Neural cell (in vitro differentiated cells): Measurements from ENCODE around the gene RERE. TPM values are rescaled to one million over a fixed set of nuclear protein-coding genes. Genes with fewer than 3 reads are reported as not detected.

ENCODE experiments used
- H2AFZ ChIP-seq: fragments of 200-600, 300-800 bp; sonication (generic), shearing (Covaris generic); 2 replicates; pipeline ENCODE4 v1.6.0; 2014; ENCODE audit warnings: low read depth, mild to moderate bottlenecking, antibody characterized with exemption, low read length, moderate library complexity
- H3F3A ChIP-seq: fragments of 200-600 bp; shearing (Covaris generic); 2 replicates; pipeline ENCODE4 v1.6.1; 2016; ENCODE audit warnings: mild to moderate bottlenecking, moderate library complexity, mixed read lengths, antibody characterized with exemption, low read length; ENCODE audit not compliant: insufficient read depth, poor library complexity, severe bottlenecking
- H3K27ac ChIP-seq: fragments of 200-600, 300-800 bp; sonication (generic), shearing (Covaris generic); 2 replicates; pipeline ENCODE4 v1.5.1; 2014; ENCODE audit warnings: mild to moderate bottlenecking, low read length, moderate library complexity
- H3K27me3 ChIP-seq: fragments of 300-800, 200-600 bp; sonication (generic), shearing (Covaris generic); 2 replicates; pipeline ENCODE4 v1.6.0; 2014; ENCODE audit warnings: mild to moderate bottlenecking, low read depth, low read length, moderate library complexity; ENCODE audit not compliant: insufficient read depth
- H3K36me3 ChIP-seq: fragments of 300-800, 200-600 bp; sonication (generic), shearing (Covaris generic); 2 replicates; pipeline ENCODE4 v1.5.1; 2014; ENCODE audit warnings: mild to moderate bottlenecking, antibody characterized with exemption, low read length, moderate library complexity; ENCODE audit not compliant: insufficient read depth
- H3K4me2 ChIP-seq: fragments of 300-800, 200-600 bp; sonication (generic), shearing (Covaris generic); 2 replicates; pipeline ENCODE4 v1.6.0; 2014; ENCODE audit warnings: mild to moderate bottlenecking, low read length
- H3K4me3 ChIP-seq: fragments of 300-800, 200-600 bp; sonication (generic), shearing (Covaris generic); 2 replicates; pipeline ENCODE4 v1.5.1; 2014; ENCODE audit warnings: mild to moderate bottlenecking, low read length, moderate library complexity
- H3K79me2 ChIP-seq: fragments of 200-600 bp; shearing (Covaris generic); replicated peaks from 2 replicates; pipeline ENCODE4 v1.6.0; 2014; ENCODE audit warnings: mild to moderate bottlenecking, low read length, moderate library complexity; ENCODE audit not compliant: insufficient read depth
- H3K9ac ChIP-seq: fragments of 300-800, 200-600 bp; sonication (generic), shearing (Covaris generic); 2 replicates; pipeline ENCODE4 v1.6.1; 2016; ENCODE audit warnings: mild to moderate bottlenecking, low read length, mixed read lengths
- H3K9me2 ChIP-seq: fragments of 200-600 bp; shearing (Covaris generic); 2 replicates; pipeline ENCODE4 v1.6.1; 2016; ENCODE audit warnings: mild to moderate bottlenecking, low read length, mixed read lengths; ENCODE audit not compliant: insufficient read depth
- H3K9me3 ChIP-seq: fragments of 200-600, 300-800 bp; sonication (generic), shearing (Covaris generic); 2 replicates; pipeline ENCODE4 v1.6.1; 2016; ENCODE audit warnings: mild to moderate bottlenecking, mixed run types, low read length, moderate library complexity, mixed read lengths
- H4K20me1 ChIP-seq: fragments of 200-600 bp; shearing (Covaris generic); 2 replicates; pipeline ENCODE4 v1.6.1; 2016; ENCODE audit warnings: mild to moderate bottlenecking, mixed run types; ENCODE audit not compliant: insufficient read depth
- EP300 ChIP-seq: fragments of 450-650 bp; conservative IDR thresholded peaks from 2 replicates; pipeline ENCODE4 v1.6.1; 2014; ENCODE audit warnings: antibody characterized with exemption, mild to moderate bottlenecking, moderate library complexity; ENCODE audit not compliant: poor library complexity, severe bottlenecking
- EZH2 ChIP-seq: fragments of 200-600, 300-800 bp; shearing (Covaris generic), sonication (generic); IDR thresholded peaks from 2 replicates; pipeline ENCODE4 v1.6.1; 2014; ENCODE audit warnings: antibody characterized with exemption, low read length, borderline replicate concordance, mild to moderate bottlenecking; ENCODE audit not compliant: insufficient read depth, poor library complexity, severe bottlenecking
- MXI1 ChIP-seq: fragments of 450-650 bp; conservative IDR thresholded peaks from 2 replicates; pipeline ENCODE4 v1.6.1; 2014; ENCODE audit warnings: antibody characterized with exemption, mild to moderate bottlenecking; ENCODE audit not compliant: poor library complexity, severe bottlenecking
- POLR2AphosphoS5 ChIP-seq: IDR thresholded peaks from 2 replicates; pipeline ENCODE4 v1.6.1; 2012
- RAD21 ChIP-seq: fragments of 450-650 bp; conservative IDR thresholded peaks from 2 replicates; pipeline ENCODE4 v1.6.1; 2014; ENCODE audit warnings: antibody characterized with exemption, mild to moderate bottlenecking, moderate library complexity
- REST ChIP-seq: IDR thresholded peaks from 2 replicates; pipeline ENCODE4 v1.6.1; 2012; ENCODE audit warnings: borderline replicate concordance
- SMC3 ChIP-seq: fragments of 450-650 bp; conservative IDR thresholded peaks from 2 replicates; pipeline ENCODE4 v1.6.1; 2014; ENCODE audit warnings: antibody characterized with exemption, mild to moderate bottlenecking, moderate library complexity; ENCODE audit not compliant: poor library complexity
- TAF1 ChIP-seq: IDR thresholded peaks from 2 replicates; pipeline ENCODE4 v1.6.1; 2012; ENCODE audit warnings: low read depth
- polyA plus RNA-seq: library from polyadenylated mRNA; depleted of rRNA; stranded (reverse); fragments of >200 nt; gene quantifications from 2 replicates; pipeline ENCODE4 v1.2.3, GENCODE V29; 2014
- TF ChIP-seq, protein P1 (sequence below): fragments of 450-650 bp; IDR thresholded peaks from 2 replicates; pipeline ENCODE4 v1.5.1; 2014; ENCODE audit warnings: antibody characterized with exemption, mild to moderate bottlenecking, moderate library complexity; ENCODE audit not compliant: poor library complexity, severe bottlenecking

The RERE gene
- polyA plus RNA-seq, 1 donor from 2014 or later, result 21.0 TPM

GRCh38 chr1:8563944-8564537, 253.4 kb downstream of the RERE start:
- H3K4me2 ChIP-seq, result no peak overlapping the region
- no peak overlapping the region for H3K9ac ChIP-seq
- no peaks in the 10 kb centered on the region for H3K9me3 ChIP-seq
- no peaks in the 10 kb centered on the region for H4K20me1 ChIP-seq
- H3F3A ChIP-seq, result peaks cover 3% of the 10 kb centered on the region
- H3K4me3 ChIP-seq, result no peak overlapping the region
- TF ChIP-seq MXI1 (no peak), SMC3 (no peak), EP300 (no peak), REST (no peak), TAF1 (no peak), RAD21 (no peak), POLR2AphosphoS5 (no peak), EZH2 (no peak)
- TF ChIP-seq, protein P1, sequence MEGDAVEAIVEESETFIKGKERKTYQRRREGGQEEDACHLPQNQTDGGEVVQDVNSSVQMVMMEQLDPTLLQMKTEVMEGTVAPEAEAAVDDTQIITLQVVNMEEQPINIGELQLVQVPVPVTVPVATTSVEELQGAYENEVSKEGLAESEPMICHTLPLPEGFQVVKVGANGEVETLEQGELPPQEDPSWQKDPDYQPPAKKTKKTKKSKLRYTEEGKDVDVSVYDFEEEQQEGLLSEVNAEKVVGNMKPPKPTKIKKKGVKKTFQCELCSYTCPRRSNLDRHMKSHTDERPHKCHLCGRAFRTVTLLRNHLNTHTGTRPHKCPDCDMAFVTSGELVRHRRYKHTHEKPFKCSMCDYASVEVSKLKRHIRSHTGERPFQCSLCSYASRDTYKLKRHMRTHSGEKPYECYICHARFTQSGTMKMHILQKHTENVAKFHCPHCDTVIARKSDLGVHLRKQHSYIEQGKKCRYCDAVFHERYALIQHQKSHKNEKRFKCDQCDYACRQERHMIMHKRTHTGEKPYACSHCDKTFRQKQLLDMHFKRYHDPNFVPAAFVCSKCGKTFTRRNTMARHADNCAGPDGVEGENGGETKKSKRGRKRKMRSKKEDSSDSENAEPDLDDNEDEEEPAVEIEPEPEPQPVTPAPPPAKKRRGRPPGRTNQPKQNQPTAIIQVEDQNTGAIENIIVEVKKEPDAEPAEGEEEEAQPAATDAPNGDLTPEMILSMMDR, result no peak
- H2AFZ ChIP-seq, result no peak overlapping the region
- peaks cover 82% of the 10 kb centered on the region for H3K79me2 ChIP-seq
- no peaks in the 10 kb centered on the region for H3K36me3 ChIP-seq
- no peaks in the 10 kb centered on the region for H3K9me2 ChIP-seq
- H3K27me3 ChIP-seq, result no peaks in the 10 kb centered on the region
- H3K27ac ChIP-seq, result no peak overlapping the region

GRCh38 chr1:8562881-8563865, 254.3 kb downstream of the RERE start:
- no peaks in the 10 kb centered on the region for H3K27me3 ChIP-seq
- no peak overlapping the region for H3K4me2 ChIP-seq
- H3F3A ChIP-seq, result peaks cover 3% of the 10 kb centered on the region
- H3K9me2 ChIP-seq, result no peaks in the 10 kb centered on the region
- H2AFZ ChIP-seq, result no peak overlapping the region
- no peaks in the 10 kb centered on the region for H4K20me1 ChIP-seq
- H3K36me3 ChIP-seq, result no peaks in the 10 kb centered on the region
- TF ChIP-seq EP300 (no peak), POLR2AphosphoS5 (no peak), REST (no peak)
- H3K9ac ChIP-seq, result no peak overlapping the region
- no peak overlapping the region for H3K27ac ChIP-seq
- H3K79me2 ChIP-seq, result peaks cover 80% of the 10 kb centered on the region
- H3K4me3 ChIP-seq, result no peak overlapping the region
- no peaks in the 10 kb centered on the region for H3K9me3 ChIP-seq
